Measurements from ENCODE around the gene FBLN1. TPM values are rescaled to one million over a fixed set of nuclear protein-coding genes. Genes with fewer than 3 reads are reported as not detected.

Gene FBLN1
- total RNA-seq, 2 experiments from 2014 or later, result not detected

DNA sequence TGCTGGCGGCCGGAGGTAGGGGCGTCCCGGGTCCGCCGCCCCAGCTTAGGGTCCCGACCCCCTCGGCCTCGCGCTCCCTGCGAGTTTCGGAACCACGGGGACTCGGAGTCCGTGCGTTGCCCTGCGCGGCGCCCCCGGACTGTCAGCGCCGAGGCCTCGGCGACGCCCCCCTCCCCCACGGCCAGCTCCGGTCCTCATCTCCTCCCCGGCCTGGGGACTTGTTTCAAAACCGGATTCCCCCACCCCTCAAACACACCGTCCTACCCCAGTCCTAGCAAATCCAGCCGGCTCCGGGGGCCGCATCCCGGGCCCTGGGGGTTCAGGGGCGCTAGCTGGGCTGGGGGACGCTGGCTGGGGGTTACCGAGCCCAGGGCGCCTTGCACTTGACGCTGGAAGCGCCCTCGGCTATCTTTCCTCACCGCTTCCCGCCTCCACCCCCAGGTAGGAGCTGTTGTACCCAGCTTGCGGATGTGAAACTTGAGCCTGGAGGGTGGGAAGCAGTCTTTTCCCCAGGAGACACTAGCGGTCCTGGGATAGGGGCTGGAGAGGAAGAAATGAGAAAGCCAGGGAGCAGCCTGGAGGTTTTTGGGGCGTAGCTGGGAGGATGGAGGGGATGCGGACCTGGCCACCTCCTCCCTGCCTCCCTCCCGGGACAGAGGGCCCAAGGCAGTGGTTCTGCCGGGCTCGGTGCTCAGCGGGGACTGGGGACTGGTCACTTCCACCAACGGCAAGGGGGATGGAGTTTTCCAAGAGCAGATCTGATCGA lies 550 bp downstream of the FBLN1 start:
- no peaks in the 10 kb centered on the region for H3K36me3 Mint-ChIP-seq (ENCODE audit: low read depth)
- no peak overlapping the region for H3K4me3 Mint-ChIP-seq
- DNase-seq, result no peak
- H3K27me3 Mint-ChIP-seq, result peaks cover 36% of the 10 kb centered on the region
- no peaks in the 10 kb centered on the region for H3K9me3 Mint-ChIP-seq
- peaks cover 2% of the 10 kb centered on the region for H3K4me1 Mint-ChIP-seq
- ChIA-PET POLR2A (no interaction called here), CTCF (no interaction called here)
- no peak overlapping the region for H3K27ac Mint-ChIP-seq

DNA sequence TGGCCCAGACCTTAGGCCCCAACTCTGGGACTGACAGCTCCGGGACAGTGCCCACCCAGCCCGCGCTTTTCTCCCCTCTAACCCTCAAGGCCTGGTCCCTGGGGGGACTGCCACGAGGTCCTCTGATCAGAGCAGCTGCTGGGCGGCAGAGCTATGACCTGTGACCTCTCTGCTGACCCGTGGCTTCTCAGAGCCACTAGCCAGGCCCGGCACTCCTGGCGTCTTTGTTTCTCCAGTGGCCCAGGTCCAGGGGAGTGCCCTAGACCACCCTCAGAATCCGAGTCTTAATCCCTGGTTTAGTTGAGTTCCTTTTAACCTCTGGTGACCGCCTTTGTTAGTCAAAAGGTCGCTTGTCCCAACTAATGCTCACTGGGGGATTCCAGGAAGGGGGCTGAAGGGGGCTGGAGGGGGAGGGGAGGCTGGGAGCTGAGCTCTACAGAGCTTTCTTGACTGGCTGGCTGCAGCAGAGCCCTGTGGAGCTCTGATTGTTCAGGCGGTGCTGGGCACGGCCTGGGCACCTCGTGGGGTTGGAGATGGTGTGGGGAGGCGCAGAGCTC lies 1.2 kb downstream of the FBLN1 start:
- no peak for DNase-seq
- POLR2A ChIA-PET, result no interaction called here

DNA sequence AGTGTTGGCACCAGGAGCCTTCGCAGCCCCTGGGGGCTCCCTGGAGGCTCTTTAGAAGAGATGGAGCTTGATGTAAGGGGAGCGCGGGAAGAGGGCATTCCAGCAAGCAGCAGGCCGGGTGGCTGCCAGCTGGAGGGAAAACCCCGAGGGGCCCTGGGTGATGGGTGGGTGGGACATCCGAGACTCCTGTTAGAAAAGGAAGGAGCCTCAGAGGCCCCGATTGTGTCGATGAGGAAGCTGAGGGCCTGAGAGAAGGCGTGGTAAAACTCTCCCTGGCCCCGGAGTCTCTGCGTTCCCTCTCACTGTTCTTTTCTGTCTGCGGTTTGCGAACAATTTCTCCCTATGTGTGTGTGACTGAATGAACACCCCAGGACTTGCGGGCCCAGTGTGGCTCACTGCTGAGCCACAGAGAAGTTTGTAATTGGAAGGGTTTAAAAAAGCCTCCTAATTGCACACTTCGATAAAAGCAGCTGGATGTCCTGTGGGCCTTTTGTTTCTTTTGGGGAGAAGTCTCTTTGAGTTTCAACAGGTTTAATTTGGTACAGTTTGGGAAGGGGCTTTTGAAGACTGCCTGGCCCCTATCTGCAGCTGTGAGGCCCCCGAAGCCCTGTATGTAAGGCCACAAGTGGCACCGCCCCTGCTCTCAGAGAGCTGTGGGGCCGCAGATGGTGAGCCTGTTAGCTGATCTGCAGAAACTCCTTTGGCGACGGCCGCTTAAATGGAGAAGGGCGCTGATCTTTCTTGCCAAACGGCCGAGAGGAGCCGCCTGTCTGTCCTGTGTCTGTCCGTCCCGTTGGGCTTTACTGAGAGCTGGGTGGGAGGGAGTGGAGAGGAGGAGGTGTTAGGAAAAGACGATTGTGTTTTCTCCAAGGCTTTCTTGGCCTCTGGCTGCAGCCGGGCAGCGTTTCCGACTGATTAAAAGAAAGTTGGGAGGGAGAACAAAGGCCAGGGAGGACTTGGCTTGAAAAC lies 2.0 kb downstream of the FBLN1 start:
- DNase-seq, result no peak
- no peak overlapping the region for H3K27ac Mint-ChIP-seq
- no peaks in the 10 kb centered on the region for H3K9me3 Mint-ChIP-seq
- peaks cover 2% of the 10 kb centered on the region for H3K4me1 Mint-ChIP-seq
- CTCF ChIA-PET, result no interaction called here
- H3K4me3 Mint-ChIP-seq, result no peak overlapping the region
- no peaks in the 10 kb centered on the region for H3K36me3 Mint-ChIP-seq (ENCODE audit: low read depth)
- peaks cover 36% of the 10 kb centered on the region for H3K27me3 Mint-ChIP-seq
- POLR2A ChIA-PET, result no interaction called here

More for the DNA sequence above, 1.2 kb downstream of the FBLN1 start:
- Mint-ChIP-seq H3K4me3 (no peak overlapping the region), H3K27ac (no peak overlapping the region), H3K36me3 (ENCODE audit: low read depth) (no peaks in the 10 kb centered on the region), H3K9me3 (no peaks in the 10 kb centered on the region), H3K27me3 (peaks cover 36% of the 10 kb centered on the region), H3K4me1 (peaks cover 2% of the 10 kb centered on the region)
- CTCF ChIA-PET, result no interaction called here

DNA sequence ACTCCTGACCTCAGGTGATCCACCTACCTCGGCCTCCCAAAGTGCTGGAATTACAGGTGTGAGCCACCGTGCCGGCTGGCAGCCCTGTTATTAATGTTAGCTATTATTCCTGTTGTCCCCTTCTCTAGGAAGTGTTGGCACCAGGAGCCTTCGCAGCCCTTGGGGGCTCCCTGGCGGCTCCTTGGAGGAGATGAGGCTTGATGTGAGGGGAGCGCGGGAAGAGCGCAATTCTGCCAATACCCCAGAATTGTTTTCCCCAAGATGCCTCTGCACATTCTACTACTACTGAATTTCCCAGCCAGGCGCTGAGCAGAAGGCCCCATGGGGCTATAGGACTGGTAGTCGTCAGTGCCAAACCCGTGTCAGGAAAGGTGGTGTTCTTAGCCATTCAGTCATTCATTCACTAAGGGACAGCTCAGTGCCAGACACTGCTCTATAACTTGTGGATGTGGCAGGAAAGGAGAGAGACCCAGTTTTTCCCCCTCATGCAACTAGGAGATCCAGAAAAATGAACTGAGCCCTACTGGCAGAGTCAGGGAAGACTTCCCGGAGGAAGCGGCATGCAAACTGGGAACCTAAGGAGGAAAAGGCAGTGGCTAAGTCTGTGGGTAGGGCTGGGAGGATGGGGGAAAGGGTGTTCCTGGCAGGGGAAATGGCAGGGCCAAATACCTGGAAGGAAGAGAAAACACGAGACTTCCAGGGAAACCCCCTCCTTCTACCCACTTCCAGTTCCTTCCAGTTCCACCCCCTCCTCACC lies 3.5 kb downstream of the FBLN1 start:
- DNase-seq, result no peak
- no peak overlapping the region for H3K27ac Mint-ChIP-seq
- ChIA-PET POLR2A (no interaction called here), CTCF (no interaction called here)
- peaks cover 2% of the 10 kb centered on the region for H3K4me1 Mint-ChIP-seq
- peaks cover 29% of the 10 kb centered on the region for H3K27me3 Mint-ChIP-seq
- H3K36me3 Mint-ChIP-seq (ENCODE audit: low read depth), result no peaks in the 10 kb centered on the region
- H3K4me3 Mint-ChIP-seq, result no peak overlapping the region
- no peaks in the 10 kb centered on the region for H3K9me3 Mint-ChIP-seq

DNA sequence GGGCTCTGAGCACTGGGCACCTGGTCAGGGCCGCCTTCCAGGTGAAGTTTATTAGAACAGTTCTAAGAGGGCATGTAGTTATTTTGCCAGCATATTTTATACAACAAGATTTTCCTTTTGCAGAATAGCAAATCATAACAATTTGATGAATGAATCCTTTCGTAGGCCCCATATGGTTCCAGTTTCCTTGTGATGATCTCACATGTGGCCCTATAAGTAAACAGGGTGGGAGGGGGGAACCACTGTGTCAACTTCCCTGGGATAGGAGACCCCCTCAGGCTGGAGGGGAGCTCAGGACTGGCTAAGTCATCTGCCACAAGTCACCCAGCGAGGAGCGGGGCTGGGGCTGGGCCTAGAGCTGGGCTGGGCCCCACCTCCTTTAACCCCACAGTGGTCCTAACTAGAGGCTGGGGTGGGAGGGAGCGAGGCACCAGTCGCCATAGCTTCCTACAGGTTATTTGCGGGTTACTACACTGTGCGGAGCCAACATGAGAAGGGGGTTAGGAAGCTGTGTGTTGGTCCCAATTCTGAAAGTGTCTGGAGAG lies 4.2 kb downstream of the FBLN1 start:
- Mint-ChIP-seq H3K9me3 (no peaks in the 10 kb centered on the region), H3K27ac (no peak overlapping the region), H3K4me1 (peaks cover 2% of the 10 kb centered on the region), H3K36me3 (ENCODE audit: low read depth) (no peaks in the 10 kb centered on the region), H3K27me3 (peaks cover 25% of the 10 kb centered on the region), H3K4me3 (no peak overlapping the region)
- ChIA-PET CTCF (no interaction called here), POLR2A (no interaction called here)
- DNase-seq, result no peak

DNA sequence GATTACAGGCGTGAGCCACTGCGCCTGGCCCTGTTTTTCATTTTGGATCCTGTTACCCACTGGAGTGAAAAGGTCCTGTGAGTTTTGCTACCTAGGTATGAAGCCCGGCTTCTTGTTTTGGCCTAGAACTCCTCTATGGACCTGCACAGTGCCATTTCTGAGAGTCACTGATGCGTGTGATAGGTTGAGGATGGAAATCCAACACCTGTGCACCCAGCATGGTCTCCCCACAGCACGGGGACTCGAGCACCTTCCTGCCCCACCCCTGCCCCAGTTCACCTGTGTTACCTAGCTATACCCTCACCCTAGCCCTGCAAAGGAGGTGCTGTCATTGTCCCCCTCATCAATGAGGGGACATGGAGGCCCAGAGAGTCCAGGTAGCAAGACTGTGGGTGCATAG lies 5.1 kb downstream of the FBLN1 start:
- Mint-ChIP-seq H3K36me3 (ENCODE audit: low read depth) (no peaks in the 10 kb centered on the region), H3K4me1 (peaks cover 2% of the 10 kb centered on the region), H3K4me3 (no peak overlapping the region), H3K27ac (no peak overlapping the region), H3K27me3 (peaks cover 23% of the 10 kb centered on the region), H3K9me3 (no peaks in the 10 kb centered on the region)
- CTCF ChIA-PET, result no interaction called here
- POLR2A ChIA-PET, result no interaction called here
- DNase-seq, result no peak

DNA sequence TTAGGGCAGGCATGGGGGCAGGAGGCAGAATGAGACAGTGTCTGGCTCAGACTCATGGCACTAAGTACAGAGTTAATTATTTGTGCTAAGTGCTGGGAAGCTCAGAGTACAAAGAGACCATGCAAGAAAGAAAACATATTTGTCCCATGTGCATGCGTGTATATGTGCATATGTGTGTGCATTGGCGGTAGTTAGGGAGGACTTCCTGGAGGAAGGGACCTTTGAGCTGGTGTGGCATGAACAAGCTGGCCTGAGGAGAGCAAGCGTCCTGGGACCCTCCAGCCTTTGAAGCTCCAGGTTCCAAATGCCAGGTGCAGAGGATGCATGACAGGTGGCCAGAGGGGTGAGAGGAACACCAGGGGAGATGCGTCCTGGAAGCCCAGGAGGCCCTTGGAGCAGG lies 6.1 kb downstream of the FBLN1 start:
- no peak for DNase-seq
- Mint-ChIP-seq H3K4me1 (peaks cover 2% of the 10 kb centered on the region), H3K4me3 (no peak overlapping the region), H3K27ac (no peak overlapping the region), H3K36me3 (ENCODE audit: low read depth) (no peaks in the 10 kb centered on the region), H3K27me3 (peaks cover 17% of the 10 kb centered on the region), H3K9me3 (no peaks in the 10 kb centered on the region)
- CTCF ChIA-PET, result no interaction called here
- POLR2A ChIA-PET, result no interaction called here

DNA sequence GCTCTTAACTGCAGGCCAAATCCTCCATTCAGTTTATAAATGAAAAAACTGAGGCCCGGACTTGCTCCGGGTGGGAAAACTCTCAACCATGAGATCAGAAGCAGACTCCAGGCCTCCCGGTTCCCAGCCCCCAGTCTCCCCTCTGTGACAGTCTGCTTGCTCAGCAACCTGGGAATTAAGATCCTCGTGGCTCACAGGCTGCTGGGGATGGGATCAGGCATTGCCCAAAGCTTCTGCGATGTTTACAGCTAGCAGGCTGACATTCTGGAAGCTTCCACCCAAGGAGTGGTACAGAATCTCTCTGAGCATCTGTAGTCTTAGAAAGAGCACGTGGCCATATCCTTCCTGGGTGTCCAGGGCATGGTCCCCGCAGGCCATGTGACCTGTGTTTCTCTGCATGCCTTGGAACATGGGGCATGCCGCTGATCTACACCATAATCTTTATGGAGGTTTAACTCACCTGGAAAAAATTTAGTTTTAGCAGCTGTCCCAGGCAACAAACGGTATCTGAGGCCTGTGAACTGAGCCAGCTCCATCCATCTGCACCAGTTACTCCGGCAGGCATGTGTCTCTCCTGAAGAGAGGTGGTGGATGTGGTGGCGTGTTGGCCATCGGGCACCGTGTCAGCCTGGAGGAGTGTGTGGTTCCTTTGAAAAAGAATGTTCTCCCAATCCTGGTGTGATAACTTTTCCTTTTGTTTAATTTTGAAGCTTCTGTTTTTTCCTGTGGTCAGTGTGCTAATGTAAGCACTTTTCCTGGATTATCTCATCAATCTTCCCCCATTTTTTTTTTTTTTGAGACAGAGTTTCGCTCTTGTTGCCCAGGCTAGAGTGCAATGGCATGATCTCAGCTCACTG lies 7.9 kb downstream of the FBLN1 start:
- ChIA-PET CTCF (no interaction called here), POLR2A (no interaction called here)
- no peak overlapping the region for H3K4me3 Mint-ChIP-seq
- peaks cover 2% of the 10 kb centered on the region for H3K4me1 Mint-ChIP-seq
- H3K27me3 Mint-ChIP-seq, result peaks cover 4% of the 10 kb centered on the region
- H3K27ac Mint-ChIP-seq, result no peak overlapping the region
- no peaks in the 10 kb centered on the region for H3K9me3 Mint-ChIP-seq
- no peak for DNase-seq
- no peaks in the 10 kb centered on the region for H3K36me3 Mint-ChIP-seq (ENCODE audit: low read depth)

DNA sequence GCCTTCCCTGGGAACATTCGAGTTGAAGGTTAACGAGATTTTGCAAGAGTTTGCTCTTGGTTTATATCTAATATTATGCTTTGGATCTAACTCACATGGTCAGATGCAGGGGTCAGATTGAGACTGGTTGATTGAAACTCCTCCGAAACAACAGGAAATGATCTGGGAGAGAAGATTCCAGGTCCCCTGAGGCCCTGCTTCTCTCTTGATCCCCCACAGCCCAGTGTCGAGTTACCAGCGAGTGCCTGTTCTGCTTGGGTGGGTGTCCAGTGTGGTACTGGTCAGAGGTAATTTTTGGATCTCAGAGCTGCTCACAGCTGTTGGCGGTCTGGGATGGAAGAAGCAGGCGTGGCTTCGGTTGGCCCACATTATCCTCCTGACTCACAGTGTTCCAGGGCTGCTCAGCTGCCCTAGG lies 9.2 kb downstream of the FBLN1 start:
- ChIA-PET POLR2A (no interaction called here), CTCF (no interaction called here)
- Mint-ChIP-seq H3K27me3 (peaks cover 3% of the 10 kb centered on the region), H3K9me3 (no peaks in the 10 kb centered on the region), H3K36me3 (ENCODE audit: low read depth) (no peaks in the 10 kb centered on the region), H3K27ac (no peak overlapping the region), H3K4me3 (no peak overlapping the region), H3K4me1 (no peaks in the 10 kb centered on the region)
- no peak for DNase-seq

DNA sequence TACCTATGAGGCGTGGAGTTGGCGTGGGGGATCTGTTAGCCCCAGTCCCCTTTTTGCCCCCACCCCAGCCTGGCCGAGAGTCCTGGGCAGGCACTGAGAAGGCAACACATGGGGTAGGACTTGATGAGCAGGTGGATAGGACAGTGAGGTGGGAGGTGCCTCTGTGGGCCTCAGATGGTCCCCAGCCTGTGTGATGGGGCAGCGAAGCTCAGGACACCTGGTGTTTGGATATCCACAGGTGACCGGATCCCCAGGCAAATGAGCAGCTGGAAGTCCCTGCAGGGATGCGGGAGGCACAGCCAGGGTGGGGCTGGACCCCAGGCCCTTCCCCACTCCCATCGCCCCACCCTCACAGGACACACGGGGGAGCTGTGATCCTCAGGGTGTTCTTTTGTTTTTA lies 9.7 kb downstream of the FBLN1 start:
- H3K27me3 Mint-ChIP-seq, result peaks cover 3% of the 10 kb centered on the region
- no peaks in the 10 kb centered on the region for H3K36me3 Mint-ChIP-seq (ENCODE audit: low read depth)
- ChIA-PET CTCF (no interaction called here), POLR2A (no interaction called here)
- no peak for DNase-seq
- no peaks in the 10 kb centered on the region for H3K4me1 Mint-ChIP-seq
- H3K27ac Mint-ChIP-seq, result no peak overlapping the region
- no peaks in the 10 kb centered on the region for H3K9me3 Mint-ChIP-seq
- no peak overlapping the region for H3K4me3 Mint-ChIP-seq

DNA sequence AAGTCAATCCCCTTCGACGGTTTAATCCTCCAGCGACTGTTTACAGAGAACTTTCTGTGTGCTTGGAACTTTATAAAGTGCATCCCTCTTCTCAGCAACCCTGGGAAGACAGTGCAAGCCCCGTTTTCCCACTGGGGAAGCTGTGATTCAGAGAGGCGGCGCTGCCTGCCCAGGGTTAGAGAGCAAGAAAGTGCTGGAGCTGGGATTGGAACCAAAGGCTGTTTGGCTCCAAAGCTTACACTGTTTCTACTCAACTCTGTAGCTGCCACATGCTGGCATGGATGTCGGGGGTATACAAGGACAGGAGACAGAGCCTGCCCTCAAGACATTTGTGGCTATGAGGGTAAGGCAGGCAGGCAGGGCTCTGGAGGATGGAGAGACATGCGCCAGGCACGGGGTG lies 13.0 kb downstream of the FBLN1 start:
- Mint-ChIP-seq H3K27ac (no peak overlapping the region), H3K27me3 (peaks cover 5% of the 10 kb centered on the region), H3K36me3 (ENCODE audit: low read depth) (no peaks in the 10 kb centered on the region), H3K4me1 (no peaks in the 10 kb centered on the region), H3K4me3 (no peak overlapping the region), H3K9me3 (no peaks in the 10 kb centered on the region)
- POLR2A ChIA-PET, result no interaction called here
- CTCF ChIA-PET, result no interaction called here
- DNase-seq, result no peak

DNA sequence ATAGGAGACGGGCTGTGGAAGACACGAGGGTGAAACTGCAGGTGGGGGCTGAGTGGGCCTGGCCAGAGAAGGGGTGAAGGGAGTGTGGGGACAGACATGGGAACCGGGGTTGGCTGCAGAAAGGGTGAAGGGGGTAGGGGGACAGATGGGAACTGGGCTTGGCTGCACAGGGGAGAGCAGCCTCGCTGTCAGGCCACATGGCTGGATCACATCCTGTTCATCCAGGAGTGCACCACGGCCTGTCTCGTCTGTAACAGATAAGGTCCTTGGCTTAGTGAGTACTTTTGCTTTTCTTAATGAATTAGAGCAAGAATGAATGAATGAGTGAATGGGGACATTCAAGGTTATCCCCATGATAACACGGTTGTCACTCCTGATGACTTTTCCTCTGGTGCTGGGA lies 13.5 kb downstream of the FBLN1 start:
- POLR2A ChIA-PET, result no interaction called here
- no peak overlapping the region for H3K4me3 Mint-ChIP-seq
- no peaks in the 10 kb centered on the region for H3K9me3 Mint-ChIP-seq
- H3K27me3 Mint-ChIP-seq, result peaks cover 5% of the 10 kb centered on the region
- H3K4me1 Mint-ChIP-seq, result no peaks in the 10 kb centered on the region
- no peaks in the 10 kb centered on the region for H3K36me3 Mint-ChIP-seq (ENCODE audit: low read depth)
- CTCF ChIA-PET, result no interaction called here
- DNase-seq, result no peak
- no peak overlapping the region for H3K27ac Mint-ChIP-seq
